CMK (cell line): ENCODE results near the gene ARHGEF1.

Experiments
- DNase-seq: peaks from one replicate; pipeline ENCODE4 v3.0.0-alpha.2; 2010; ENCODE audit warnings: low read depth

The ARHGEF1 gene

DNA sequence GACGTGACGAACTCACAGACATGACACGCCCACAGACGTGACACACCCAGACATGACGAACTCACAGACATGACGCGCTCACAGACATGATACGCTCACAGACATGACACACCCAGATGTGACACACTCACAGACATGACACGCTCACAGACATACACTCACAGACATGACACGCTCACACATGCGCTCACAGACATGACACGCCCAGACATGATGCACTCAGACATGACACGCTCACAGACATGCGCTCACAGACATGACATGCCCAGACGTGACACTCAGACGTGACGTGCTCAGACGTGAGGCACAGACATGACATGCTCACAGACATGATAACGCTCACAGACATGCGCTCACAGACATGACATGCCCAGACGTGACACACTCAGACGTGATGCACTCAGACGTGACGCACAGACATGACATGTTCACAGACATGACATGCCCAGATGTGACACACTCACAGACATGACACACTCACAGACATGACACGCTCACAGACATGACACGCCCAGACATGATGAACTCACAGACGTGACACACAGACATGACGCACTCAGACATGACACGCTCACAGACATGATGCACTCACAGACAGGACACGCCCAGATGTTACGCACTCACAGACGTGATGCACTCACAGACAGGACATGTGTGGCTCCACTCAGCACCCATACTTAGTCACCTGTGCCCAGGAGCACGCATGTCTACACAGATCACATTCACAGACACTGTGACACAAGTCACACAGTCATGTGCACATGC lies 37.1 kb downstream of the ARHGEF1 start:
- DNase-seq, result no peak

- no peak for DNase-seq
Observed at GRCh38 chr19:41920882-41921576, 38.0 kb downstream of the ARHGEF1 start.

DNA sequence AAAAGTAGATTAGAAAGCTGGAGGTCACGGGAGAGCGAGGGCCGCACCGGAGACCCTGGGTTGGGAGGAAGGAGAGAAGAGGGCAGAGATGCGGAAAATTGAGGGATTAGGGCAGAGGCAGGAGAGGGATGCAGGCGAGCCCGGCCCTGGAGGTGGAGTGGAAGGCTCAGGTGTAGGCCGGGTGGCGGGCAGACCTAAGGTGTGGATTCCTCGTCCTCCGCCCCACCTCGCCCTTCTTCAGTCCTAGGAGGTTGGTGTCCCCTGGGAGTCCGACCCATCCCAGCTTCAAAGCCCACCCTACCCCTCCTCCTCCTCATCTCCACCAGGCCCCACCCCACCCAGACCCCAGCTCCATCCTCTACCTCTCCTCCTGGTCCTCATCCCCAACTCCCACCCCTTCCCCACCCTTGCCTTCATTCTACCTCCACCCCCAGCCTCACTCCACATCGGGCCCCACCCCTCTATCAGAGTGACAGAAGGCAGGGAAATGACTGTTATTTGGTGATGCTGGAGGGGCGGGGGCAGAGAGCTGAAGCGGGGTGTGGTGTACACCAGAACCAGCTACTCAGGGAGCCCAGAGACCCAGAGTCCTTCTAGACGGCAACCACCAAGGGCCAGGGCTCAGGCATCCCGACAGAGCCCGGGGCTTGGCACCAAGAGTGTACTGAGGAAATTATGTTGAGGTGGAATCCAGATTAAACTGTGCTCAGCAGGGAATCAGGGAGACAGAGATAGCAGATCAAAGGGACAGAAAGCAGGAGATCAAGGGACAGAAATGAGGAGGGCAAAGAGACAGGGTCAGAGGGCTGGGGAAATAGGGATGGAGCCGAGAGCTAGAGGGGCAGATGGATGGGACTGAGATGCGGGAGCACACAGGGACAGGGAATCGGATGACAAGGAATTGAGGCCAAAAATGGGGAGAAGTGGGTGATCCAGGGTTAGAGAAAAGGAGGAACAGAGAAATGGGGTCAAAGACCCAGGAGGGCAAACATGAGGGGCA lies 38.9 kb downstream of the ARHGEF1 start:
- no peak for DNase-seq

DNA sequence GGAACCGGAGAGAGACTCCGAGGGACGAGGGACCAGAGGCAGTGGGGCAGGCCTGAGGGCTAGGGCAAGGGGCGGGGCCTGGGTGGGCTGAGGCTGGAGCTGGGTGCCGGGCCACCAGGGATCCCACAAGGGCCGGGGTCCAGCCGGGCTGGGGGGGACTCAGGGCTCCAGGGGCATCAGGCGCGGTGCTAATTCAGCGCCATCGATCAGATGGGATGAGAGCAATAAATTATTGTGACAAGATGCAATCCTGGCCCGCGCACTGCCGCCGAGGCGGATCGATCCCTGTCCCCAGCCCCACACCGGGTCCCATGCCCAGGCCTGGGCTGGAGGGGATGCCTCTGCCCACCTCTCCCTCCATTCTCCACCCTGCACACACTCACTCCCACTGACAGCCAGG lies 39.6 kb downstream of the ARHGEF1 start:
- no peak for DNase-seq

DNA sequence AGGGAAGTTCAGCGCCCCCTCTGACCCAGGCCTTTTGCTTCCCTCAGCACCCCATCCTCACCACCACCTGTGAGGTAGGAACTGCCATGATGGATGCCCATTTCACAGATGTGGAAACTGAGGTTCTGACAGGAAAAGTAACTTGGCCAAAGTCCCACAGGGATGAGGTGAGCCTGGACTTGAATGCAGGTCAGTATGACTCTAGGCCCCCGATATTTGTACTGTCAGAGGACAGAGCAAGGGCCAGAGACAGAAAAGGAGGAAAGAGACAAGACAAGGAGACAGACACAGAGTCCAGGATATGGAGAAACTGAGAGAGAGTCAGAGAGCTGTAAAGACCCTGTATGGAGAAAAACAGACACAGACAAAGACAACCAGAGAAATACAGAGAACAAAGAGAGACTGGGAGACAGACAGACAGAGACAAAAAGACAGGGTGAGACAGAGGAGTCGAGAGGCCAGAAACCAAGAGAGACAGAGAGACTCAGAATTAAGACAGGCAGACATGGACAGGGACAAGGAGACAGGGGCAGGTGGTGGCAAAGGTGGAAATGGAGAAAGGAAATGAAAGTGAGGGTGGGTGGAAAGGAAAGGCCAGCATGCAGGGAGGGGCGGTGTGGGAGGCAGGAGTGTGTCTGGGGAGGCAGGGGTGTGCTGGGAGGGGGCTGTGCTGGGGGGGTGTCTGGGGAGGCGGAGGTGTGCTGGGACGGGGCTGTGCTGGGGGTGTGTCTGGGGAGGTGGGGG lies 40.2 kb downstream of the ARHGEF1 start:
- no peak for DNase-seq

GRCh38 chr19:41924151-41925145 lies 41.5 kb downstream of the ARHGEF1 start:
- DNase-seq, result no peak

DNA sequence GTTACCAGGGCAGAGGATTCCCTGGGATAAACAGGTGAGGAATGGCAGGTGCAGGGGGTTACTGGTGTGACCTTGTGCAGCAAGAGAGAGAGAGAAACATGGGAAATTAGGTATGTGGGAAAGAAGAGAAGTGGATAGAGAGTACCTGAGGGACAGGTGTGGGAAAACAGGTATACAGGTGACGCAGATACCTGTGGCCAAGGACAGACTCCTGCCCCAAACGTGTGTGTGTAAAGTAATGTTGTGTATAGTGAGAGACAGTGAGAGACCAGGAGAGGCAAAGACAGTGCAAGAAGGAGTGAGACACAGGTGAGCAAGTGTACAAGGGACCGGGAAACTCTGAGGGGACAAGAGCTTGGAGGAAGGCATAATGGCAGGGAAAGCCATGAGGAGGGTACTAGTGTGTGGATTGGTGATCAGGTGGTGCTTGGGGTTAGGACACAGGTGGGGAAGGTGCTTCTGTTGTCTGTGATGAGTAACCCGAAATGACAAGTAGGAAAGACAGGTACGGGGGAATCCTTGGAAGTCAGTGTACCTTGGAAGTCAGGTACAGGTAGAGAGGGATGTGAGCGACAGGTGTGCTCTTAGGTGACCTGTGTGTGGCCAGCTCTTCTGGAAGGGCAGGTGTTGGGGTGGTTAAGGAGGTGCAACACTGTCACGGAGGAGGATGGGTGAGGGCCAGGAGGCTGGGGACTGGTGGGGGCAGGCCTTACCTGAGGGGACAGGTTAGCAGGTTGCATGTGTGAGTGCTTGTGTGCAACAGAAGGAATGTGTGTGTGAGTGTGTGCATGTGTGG lies 42.4 kb downstream of the ARHGEF1 start:
- no peak for DNase-seq

DNA sequence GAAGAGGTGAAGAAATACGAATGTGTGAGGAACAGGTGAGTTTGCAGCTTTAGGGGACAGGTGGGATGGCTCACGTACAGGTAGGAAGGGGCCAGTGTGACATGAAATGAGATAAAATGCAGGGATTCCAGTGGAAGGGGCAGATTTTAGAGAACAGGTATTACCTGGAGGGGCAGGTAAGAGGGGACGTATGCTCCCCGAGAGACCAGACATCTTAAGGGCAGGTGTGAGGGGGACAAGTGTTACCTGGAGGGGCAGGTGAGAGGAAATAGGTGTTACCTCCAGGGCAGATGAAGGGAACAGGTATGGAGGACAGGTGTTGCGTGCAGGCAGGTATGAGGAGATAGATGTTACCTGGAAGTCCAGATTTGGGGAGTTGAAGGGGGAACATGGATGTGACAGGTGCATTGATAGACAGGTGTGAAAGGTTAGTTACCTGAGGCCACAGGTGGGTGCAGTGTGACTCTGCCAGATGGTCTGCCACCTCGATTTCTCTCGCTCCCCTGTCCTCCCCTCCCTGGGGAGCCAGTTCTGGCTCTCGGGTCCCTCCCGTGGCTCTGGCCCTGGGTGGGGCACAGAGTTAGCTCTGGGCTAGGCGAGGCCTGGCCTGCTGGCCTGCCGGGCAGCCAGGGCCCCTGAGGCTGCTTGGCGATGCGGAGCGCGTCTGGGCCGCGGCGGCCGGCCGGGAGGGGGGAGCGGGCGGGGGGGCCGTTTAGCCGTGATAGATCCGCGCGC lies 43.2 kb downstream of the ARHGEF1 start:
- DNase-seq, result no peak

DNA sequence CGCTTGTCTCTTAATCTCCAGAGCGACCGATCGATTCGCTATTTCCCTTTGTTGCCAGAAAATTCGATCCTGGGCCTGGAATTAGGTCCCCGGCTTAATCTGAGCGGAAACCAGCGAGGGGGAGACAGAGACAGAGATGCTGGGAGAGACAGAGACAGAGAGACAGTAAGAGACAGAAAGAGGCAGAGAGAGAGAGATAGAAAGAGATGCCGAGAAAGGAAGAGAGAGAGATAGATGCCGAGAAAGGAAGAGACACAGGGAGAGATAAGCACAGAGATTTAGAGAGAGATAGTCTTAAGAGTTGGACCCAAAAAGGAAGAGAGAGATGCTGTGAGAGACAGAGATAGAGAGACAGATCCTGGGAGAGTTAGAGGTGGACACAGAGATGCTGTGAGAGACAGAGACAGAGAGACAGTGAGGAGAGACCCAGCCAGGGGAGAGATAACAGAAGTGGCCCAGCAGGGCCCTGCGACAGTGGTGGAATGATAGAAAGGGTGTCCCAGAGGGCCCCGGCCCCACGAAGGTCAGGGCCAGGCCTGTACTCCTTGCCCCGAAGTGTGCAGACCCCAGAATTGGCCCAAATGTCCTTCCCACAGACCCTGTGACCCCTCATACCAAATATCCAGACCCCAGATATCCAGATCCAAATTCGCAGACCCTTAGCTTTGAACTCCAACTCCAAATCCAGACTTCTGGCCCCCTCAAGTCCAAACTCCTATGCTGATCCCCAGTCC lies 43.9 kb downstream of the ARHGEF1 start:
- DNase-seq, result no peak

GRCh38 chr19:41927497-41928192 lies 44.7 kb downstream of the ARHGEF1 start:
- no peak for DNase-seq

GRCh38 chr19:41928221-41928683 lies 45.3 kb downstream of the ARHGEF1 start, which contains the start of gene ERFL:
Gene ERFL, minus strand, starts transcription at chr19:41928449. Its CDS starts 15,530 bp downstream, at chr19:41912919.
- DNase-seq, result no peak

DNA sequence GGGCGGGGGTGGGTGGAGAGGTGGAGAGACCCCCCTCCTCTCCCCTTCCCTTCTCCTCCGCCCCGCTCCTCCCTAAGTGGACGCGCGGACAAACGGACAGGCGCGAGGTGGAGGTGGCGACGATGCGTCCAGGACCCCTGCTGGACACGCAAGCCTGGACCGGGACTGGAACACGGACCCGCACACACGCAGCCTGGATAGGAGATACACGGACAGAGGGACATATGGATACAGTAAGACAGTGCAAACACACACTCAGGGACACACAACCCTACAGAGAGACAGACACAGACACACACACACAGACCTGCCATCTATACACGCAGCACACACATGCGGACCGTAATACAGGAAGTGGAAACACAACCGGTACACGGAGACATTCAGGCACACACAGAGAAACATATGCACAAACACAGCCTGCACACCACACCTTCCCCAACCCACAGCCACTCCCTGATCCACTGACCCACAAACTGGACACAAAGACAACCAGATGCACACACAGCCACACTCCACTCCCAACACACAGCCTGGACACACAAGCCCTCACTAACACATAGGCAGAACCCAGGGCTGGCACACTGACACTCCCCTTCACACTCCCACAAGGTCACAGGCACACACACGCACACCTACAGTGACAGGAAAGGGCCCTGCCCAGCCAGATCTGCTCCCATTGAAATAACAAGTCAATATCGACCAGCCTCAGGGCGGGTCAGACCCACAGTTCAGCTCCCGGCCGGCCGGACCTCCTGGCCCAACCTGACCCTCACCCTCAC lies 46.0 kb downstream of the ARHGEF1 start:
- DNase-seq, result no peak

DNA sequence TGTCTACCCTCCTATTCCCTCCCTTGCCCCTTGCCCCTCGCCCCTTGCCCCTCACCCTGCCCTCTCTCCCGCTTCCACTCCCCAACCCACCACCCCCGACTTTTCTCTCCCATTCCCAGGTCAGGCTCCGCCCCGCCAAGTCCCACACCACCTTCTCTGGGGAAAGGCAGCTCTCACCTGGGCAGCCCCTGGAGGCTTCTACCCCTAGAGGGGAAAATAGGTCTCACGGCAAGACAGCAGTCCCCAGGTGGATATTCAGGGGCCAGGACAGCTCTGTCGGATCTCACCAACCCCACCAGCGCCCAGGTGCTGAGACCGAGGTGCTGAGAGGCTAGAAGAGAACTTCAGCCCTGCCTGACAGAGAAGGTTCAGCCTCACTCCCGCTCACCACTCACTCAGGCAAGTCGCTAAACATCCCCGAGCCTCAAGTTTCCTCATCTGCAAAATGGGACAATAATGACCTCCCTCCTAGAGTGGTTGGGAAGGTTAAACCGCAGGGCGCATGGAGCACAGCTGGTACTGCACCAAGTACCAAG lies 46.6 kb downstream of the ARHGEF1 start:
- no peak for DNase-seq

GRCh38 chr19:41930322-41930722 lies 47.3 kb downstream of the ARHGEF1 start:
- no peak for DNase-seq

- DNase-seq, result no peak
Observed at GRCh38 chr19:41930926-41931592, 48.1 kb downstream of the ARHGEF1 start.

DNA sequence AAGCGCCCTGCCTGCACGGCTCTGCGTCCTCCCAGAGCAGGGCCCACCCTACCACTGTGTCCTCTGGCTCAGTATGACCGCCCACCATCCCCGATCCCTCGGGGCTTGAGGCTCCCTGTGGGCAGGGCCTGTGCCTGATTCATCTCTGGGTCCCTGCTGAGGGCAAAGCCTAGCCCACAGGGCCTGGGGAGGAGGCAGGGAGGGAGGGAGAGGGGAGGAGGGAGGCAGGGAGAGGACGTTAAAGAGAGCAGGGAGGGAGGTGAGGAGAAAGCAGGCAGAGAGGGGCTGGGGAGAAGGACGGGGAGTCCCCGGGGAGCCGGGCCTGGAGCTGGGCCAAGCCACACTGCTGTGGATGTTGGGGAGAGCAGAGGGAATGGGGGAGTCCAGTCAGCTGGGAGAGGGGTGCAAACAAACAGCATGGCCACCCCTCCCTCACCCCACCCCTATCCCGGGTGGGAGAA lies 49.3 kb downstream of the ARHGEF1 start:
- no peak for DNase-seq
